Measurements from ENCODE around the gene USPL1. TPM values are rescaled to one million over a fixed set of nuclear protein-coding genes. Genes with fewer than 3 reads are reported as not detected.

USPL1 gene
- total RNA-seq, 4 donors from 2014 or later = 23.6 to 31.0 (median 27.5) TPM

DNA sequence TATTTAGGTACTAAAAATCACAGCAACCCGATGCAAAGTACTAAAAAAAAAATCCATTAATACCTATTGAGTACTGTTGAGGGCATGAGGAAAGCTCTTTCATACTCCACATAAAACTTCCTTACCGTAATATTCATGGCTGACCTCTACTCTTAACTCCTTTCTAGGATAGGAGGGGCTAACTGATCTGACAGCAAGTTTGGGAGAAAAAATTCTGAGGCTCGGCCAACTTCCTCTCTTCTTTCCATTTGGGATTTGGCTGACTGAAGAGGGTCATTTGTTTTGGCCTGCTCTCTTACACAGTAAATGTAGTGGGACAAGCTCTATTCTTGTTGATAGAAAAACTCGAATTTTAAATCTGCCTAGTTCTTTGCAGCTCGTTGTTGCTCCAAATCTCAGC is 9.4 kb upstream of the USPL1 start:
- H3K27ac ChIP-seq = no peak overlapping the region
- H3K27me3 ChIP-seq = no peaks in the 10 kb centered on the region

DNA sequence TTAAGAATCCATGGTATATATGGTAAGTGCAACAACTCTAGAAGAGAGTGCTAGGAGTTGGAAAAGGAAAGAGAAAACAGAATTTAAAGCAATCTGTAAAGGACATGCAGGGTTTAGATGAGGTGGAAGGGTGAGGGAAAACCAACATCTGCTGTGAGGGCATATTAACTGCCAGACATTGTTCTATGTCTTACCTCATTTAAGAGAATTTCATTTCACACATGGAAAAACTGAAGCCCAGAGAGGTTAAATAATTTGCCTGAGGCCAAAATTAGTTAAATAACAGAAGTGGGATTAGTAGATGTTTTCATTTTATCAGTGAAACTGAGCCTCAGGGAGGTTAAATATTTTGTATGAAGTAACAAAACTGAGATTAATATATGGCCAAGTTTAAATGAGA is 7.4 kb upstream of the USPL1 start:
- no peak overlapping the region for H3K27ac ChIP-seq
- no peak for TF ChIP-seq POLR2A (IDR thresholded peaks at IDR 0.05)
- TF ChIP-seq, protein P1, sequence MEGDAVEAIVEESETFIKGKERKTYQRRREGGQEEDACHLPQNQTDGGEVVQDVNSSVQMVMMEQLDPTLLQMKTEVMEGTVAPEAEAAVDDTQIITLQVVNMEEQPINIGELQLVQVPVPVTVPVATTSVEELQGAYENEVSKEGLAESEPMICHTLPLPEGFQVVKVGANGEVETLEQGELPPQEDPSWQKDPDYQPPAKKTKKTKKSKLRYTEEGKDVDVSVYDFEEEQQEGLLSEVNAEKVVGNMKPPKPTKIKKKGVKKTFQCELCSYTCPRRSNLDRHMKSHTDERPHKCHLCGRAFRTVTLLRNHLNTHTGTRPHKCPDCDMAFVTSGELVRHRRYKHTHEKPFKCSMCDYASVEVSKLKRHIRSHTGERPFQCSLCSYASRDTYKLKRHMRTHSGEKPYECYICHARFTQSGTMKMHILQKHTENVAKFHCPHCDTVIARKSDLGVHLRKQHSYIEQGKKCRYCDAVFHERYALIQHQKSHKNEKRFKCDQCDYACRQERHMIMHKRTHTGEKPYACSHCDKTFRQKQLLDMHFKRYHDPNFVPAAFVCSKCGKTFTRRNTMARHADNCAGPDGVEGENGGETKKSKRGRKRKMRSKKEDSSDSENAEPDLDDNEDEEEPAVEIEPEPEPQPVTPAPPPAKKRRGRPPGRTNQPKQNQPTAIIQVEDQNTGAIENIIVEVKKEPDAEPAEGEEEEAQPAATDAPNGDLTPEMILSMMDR (IDR thresholded peaks at IDR 0.05) = no peak
- H3K4me1 ChIP-seq = peaks cover 0 to 14% of the 10 kb centered on the region in 2 donors
- H3K4me3 ChIP-seq (replicated peaks in 1 of 3) = no peak overlapping the region
- no peaks in the 10 kb centered on the region for H3K27me3 ChIP-seq
- DNase-seq = no peak
- intact Hi-C loops (cut with DNase I) = loop anchor here (10.0 kb wide), 1 partner anchor 146 kb away; the partner anchor contains the start of gene HMGB1
- H3K36me3 ChIP-seq = no peaks in the 10 kb centered on the region
- no peaks in the 10 kb centered on the region for H3K9me3 ChIP-seq

More for the DNA sequence above, 9.4 kb upstream of the USPL1 start:
- DNase-seq = no peak
- 55 to 60% methylated on average over 5 of the region's 5 CpGs for WGBS, 2 donors
- no peaks in the 10 kb centered on the region for H3K36me3 ChIP-seq
- no peak overlapping the region for H3K4me3 ChIP-seq (replicated peaks in 1 of 3)
- intact Hi-C loops (cut with DNase I) = no loop called here
- H3K9me3 ChIP-seq = no peaks in the 10 kb centered on the region
- TF ChIP-seq POLR2A (IDR thresholded peaks at IDR 0.05) = no peak
- TF ChIP-seq, protein P1 (IDR thresholded peaks at IDR 0.05) = no peak
- peaks cover 0 to 4% of the 10 kb centered on the region in 2 donors for H3K4me1 ChIP-seq

DNA sequence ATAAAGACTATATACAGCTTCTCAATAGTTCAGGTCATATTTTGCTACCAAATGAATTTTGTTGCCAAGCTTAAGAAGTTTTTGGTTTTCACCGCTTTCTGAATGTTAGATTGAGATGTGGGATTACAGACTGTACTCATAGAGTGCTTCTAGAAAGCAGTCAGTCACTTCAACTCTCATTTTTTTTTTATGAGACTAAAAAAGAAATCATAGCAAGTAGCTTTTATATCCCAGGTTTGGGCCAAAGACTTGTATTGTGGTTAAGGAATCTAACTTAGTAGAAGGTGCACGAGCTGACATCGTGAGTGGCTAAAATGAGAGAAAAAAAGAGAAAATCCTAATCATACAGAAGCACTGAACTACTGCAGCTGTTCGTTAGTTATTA is 2.2 kb upstream of the USPL1 start:
- intact Hi-C loops (cut with DNase I) = loop anchor here (10.0 kb wide), 1 partner anchor 151 kb away; the partner anchor contains the start of gene HMGB1
- no peaks in the 10 kb centered on the region for H3K36me3 ChIP-seq
- peak overlapping the region; percentile 99 to 100 (median 99) for H3K27ac ChIP-seq
- H3K27me3 ChIP-seq = no peaks in the 10 kb centered on the region
- 33 to 34% methylated on average over 4 of the region's 4 CpGs for WGBS, 2 donors
- TF ChIP-seq, protein P1 (IDR thresholded peaks at IDR 0.05) = no peak
- no peak for TF ChIP-seq POLR2A (IDR thresholded peaks at IDR 0.05)
- H3K9me3 ChIP-seq = no peaks in the 10 kb centered on the region
- peak overlapping the region in 2 of 3 donors; percentile 29 to 49 for H3K4me3 ChIP-seq (replicated peaks in 1 of 3)
- H3K4me1 ChIP-seq = peaks cover 10 to 26% of the 10 kb centered on the region in 2 donors
- no peak for DNase-seq

DNA sequence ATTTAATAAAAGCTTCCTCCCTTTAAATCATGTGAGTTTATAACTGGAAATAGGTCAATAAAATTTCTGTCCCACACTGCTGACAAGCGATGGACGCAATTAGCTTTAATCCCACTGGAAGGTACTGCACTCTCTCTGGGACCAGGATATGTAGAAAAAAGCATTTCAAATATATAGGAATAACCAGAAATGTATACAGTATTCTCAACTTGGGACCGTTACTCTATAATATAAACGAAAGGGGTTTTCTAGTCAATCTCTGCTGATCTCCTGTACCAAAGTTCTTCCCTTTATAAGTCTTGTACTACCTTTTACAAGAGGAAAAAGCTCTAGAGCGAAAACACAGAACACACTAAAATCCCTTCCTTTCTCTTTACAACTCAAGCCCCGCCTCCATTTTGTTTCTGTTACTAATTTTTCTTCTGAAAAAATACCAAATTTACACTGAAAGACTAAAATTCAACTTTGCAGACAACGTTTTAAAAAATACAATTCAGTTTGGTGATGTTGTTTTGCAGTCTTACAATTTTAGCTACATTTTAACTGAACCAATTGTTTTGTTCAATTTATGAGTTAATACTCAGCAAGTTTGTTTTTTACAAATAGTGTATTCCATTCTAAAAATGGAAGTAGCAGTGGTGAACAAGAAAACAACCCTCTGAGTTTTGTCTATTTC is 1.7 kb upstream of the USPL1 start:
- Histone ChIP-seq H3K4me1 (peaks cover 10 to 26% of the 10 kb centered on the region in 2 donors), H3K27ac (peak overlapping the region; percentile 99 to 100 (median 99)), H3K9me3 (no peaks in the 10 kb centered on the region), H3K27me3 (no peaks in the 10 kb centered on the region), H3K4me3 (replicated peaks in 1 of 3) (peak overlapping the region; percentile 11 to 49 (median 29)), H3K36me3 (no peaks in the 10 kb centered on the region)
- 15 to 22% methylated on average over 7 of the region's 7 CpGs for WGBS, 2 donors
- TF ChIP-seq POLR2A (IDR thresholded peaks at IDR 0.05) = peak in 1 of 2 donors; percentile 26
- TF ChIP-seq, protein P1 (IDR thresholded peaks at IDR 0.05) = no peak
- intact Hi-C loops (cut with DNase I) = loop anchor here (10.0 kb wide), 1 partner anchor 151 kb away; the partner anchor contains the start of gene HMGB1
- DNase-seq = no peak

DNA sequence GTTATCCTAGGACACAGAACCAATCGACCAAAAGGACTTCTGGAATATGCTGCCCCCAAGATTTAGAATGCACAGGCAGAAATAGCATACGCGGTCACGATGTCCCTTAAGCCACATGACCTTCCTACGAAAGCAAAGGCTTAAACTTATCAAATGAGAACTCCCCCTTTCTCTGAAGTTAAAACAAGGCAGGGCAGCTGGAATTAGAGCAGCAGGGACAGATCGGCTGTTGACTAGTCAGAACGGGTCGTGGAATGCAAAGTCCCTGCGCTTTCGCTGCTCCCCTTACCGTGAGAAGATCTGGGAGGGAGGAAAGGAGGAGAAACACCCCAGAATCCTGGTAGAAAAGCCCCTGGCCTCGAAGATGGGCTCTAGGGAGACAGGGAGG is 799 bp upstream of the USPL1 start:
- Histone ChIP-seq H3K27me3 (no peaks in the 10 kb centered on the region), H3K9me3 (no peaks in the 10 kb centered on the region), H3K4me1 (peaks cover 10 to 26% of the 10 kb centered on the region in 2 donors), H3K36me3 (peaks cover 0 to under 1% of the 10 kb centered on the region in 2 donors), H3K27ac (peak overlapping the region; percentile 99 to 100 (median 99)), H3K4me3 (replicated peaks in 1 of 3) (peak overlapping the region; percentile 12 to 49 (median 29))
- intact Hi-C loops (cut with DNase I) = loop anchor here (10.0 kb wide), 1 partner anchor 152 kb away; the partner anchor contains the start of gene HMGB1
- DNase-seq = peak; percentile 69 to 73
- 0 to 2% methylated on average over 12 of the region's 12 CpGs for WGBS, 2 donors
- TF ChIP-seq POLR2A (IDR thresholded peaks at IDR 0.05) = peak; percentile 71 to 90
- TF ChIP-seq, protein P1 (IDR thresholded peaks at IDR 0.05) = peak in 1 of 6 experiments; percentile 3
